ENCODE data around the gene NTPCR.

The NTPCR gene

DNA sequence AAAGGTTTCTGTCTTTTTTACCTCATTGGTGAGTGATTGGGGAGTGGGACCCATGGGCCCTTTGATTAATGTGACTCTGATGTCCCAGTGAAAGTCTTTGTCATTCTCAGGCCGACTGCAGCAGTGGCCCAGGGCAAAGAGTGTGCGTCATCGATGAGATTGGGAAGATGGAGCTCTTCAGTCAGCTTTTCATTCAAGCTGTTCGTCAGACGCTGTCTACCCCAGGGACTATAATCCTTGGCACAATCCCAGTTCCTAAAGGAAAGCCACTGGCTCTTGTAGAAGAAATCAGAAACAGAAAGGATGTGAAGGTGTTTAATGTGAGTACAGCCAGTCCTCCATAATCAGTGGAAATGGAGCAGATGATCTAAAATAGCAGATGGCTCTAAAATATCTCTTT lies 19.4 kb downstream of the NTPCR start:
- ChIA-PET POLR2A (no interaction called here), CTCF (interaction anchor here (0.7 kb wide), 1 partner anchor 901 kb away, joined by 4 read pairs; no protein-coding TSS in a partner anchor)
- H3K4me1 ChIP-seq (ENCODE audit: control insufficient read depth, insufficient read depth, low read length) = no peaks in the 10 kb centered on the region
- no peak overlapping the region for H3K4me3 ChIP-seq (ENCODE audit: low read depth, low read length)
- TF ChIP-seq PRDM1 (tag by site-specific recombination; IDR thresholded peaks at IDR 0.05) = no peak
- TF ChIP-seq, protein P1, sequence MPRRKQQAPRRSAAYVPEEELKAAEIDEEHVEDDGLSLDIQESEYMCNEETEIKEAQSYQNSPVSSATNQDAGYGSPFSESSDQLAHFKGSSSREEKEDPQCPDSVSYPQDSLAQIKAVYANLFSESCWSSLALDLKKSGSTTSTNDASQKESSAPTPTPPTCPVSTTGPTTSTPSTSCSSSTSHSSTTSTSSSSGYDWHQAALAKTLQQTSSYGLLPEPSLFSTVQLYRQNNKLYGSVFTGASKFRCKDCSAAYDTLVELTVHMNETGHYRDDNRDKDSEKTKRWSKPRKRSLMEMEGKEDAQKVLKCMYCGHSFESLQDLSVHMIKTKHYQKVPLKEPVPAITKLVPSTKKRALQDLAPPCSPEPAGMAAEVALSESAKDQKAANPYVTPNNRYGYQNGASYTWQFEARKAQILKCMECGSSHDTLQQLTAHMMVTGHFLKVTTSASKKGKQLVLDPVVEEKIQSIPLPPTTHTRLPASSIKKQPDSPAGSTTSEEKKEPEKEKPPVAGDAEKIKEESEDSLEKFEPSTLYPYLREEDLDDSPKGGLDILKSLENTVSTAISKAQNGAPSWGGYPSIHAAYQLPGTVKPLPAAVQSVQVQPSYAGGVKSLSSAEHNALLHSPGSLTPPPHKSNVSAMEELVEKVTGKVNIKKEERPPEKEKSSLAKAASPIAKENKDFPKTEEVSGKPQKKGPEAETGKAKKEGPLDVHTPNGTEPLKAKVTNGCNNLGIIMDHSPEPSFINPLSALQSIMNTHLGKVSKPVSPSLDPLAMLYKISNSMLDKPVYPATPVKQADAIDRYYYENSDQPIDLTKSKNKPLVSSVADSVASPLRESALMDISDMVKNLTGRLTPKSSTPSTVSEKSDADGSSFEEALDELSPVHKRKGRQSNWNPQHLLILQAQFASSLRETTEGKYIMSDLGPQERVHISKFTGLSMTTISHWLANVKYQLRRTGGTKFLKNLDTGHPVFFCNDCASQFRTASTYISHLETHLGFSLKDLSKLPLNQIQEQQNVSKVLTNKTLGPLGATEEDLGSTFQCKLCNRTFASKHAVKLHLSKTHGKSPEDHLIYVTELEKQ (tag by site-specific recombination; IDR thresholded peaks at IDR 0.05; ENCODE audit: borderline replicate concordance) = no peak
- TF ChIP-seq ZNF10 (tag by site-specific recombination; IDR thresholded peaks at IDR 0.05) = no peak
- TF ChIP-seq SCRT1 (tag by site-specific recombination; IDR thresholded peaks at IDR 0.05; ENCODE audit: borderline replicate concordance) = no peak
- no peak for TF ChIP-seq ZNF140 (tag by site-specific recombination; IDR thresholded peaks at IDR 0.05)
- TF ChIP-seq ZNF16 (tag by site-specific recombination; IDR thresholded peaks at IDR 0.05; ENCODE audit: low read depth) = no peak
- no peak for TF ChIP-seq SP3 (tag by site-specific recombination; IDR thresholded peaks at IDR 0.05)
- TF ChIP-seq ZNF677 (tag by site-specific recombination; IDR thresholded peaks at IDR 0.05) = no peak
- no peak for TF ChIP-seq ZXDB (tag by site-specific recombination; IDR thresholded peaks at IDR 0.05)
- peaks cover 19 to 89% of the 10 kb centered on the region in 2 experiments for H3K36me3 ChIP-seq (ENCODE audit: control insufficient read depth in 2 of 2, insufficient read depth in 1 of 2, low read length in 2 of 2)
- H3K27ac ChIP-seq (ENCODE audit: extremely low read depth, low read depth, low read length) = no peak overlapping the region
- no peaks in the 10 kb centered on the region for H3K9me3 ChIP-seq (ENCODE audit: control insufficient read depth, insufficient read depth, low read depth, low read length)

DNA sequence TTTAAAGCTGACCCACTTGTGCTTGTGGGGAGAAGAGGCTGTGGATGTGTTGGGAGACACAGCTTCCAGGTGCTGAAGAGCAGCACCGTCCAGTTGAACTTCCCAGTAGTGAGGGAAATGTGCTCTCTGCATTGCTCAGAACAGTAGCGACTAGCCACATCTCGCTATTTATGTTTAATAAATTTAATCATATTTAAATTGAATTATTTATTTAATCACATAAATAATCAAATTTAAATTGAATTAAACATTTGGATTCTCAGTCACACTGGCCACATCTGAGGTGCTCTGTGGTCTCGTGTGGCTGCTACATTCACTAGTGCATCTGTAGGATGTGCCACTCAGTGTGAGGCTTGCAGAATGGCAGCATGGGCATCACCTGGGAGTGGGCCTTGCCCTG lies 20.1 kb downstream of the NTPCR start:
- Histone ChIP-seq H3K4me1 (ENCODE audit: control insufficient read depth, insufficient read depth, low read length) (no peaks in the 10 kb centered on the region), H3K9me3 (ENCODE audit: control insufficient read depth, insufficient read depth, low read depth, low read length) (no peaks in the 10 kb centered on the region), H3K4me3 (ENCODE audit: low read depth, low read length) (no peak overlapping the region), H3K36me3 (ENCODE audit: control insufficient read depth in 2 of 2, insufficient read depth in 1 of 2, low read length in 2 of 2) (peaks cover 19 to 89% of the 10 kb centered on the region in 2 experiments), H3K27ac (ENCODE audit: extremely low read depth, low read depth, low read length) (no peak overlapping the region)
- ChIA-PET CTCF (interaction anchor here (0.7 kb wide), 1 partner anchor 902 kb away, joined by 4 read pairs; no protein-coding TSS in a partner anchor), POLR2A (no interaction called here)
- TF ChIP-seq SETDB1 (IDR thresholded peaks at IDR 0.05; ENCODE audit: insufficient read length, low read length) = no peak
- TF ChIP-seq ZNF140 (tag by site-specific recombination; IDR thresholded peaks at IDR 0.05) = no peak
- no peak for TF ChIP-seq ZNF157 (tag by site-specific recombination; IDR thresholded peaks at IDR 0.05)
- TF ChIP-seq ZNF2 (tag by site-specific recombination; IDR thresholded peaks at IDR 0.05) = no peak
- TF ChIP-seq ZNF777 (tag by site-specific recombination; IDR thresholded peaks at IDR 0.05; ENCODE audit: borderline replicate concordance) = no peak
- TF ChIP-seq ZNF354C (tag by site-specific recombination; IDR thresholded peaks at IDR 0.05; ENCODE audit: borderline replicate concordance, low read depth) = no peak
- TF ChIP-seq KLF8 (tag by site-specific recombination; IDR thresholded peaks at IDR 0.05) = no peak
- no peak for TF ChIP-seq ZNF660 (tag by site-specific recombination; IDR thresholded peaks at IDR 0.05)
- TF ChIP-seq EGR2 (tag by site-specific recombination; IDR thresholded peaks at IDR 0.05; ENCODE audit: low read depth) = no peak
- TF ChIP-seq, protein P2, sequence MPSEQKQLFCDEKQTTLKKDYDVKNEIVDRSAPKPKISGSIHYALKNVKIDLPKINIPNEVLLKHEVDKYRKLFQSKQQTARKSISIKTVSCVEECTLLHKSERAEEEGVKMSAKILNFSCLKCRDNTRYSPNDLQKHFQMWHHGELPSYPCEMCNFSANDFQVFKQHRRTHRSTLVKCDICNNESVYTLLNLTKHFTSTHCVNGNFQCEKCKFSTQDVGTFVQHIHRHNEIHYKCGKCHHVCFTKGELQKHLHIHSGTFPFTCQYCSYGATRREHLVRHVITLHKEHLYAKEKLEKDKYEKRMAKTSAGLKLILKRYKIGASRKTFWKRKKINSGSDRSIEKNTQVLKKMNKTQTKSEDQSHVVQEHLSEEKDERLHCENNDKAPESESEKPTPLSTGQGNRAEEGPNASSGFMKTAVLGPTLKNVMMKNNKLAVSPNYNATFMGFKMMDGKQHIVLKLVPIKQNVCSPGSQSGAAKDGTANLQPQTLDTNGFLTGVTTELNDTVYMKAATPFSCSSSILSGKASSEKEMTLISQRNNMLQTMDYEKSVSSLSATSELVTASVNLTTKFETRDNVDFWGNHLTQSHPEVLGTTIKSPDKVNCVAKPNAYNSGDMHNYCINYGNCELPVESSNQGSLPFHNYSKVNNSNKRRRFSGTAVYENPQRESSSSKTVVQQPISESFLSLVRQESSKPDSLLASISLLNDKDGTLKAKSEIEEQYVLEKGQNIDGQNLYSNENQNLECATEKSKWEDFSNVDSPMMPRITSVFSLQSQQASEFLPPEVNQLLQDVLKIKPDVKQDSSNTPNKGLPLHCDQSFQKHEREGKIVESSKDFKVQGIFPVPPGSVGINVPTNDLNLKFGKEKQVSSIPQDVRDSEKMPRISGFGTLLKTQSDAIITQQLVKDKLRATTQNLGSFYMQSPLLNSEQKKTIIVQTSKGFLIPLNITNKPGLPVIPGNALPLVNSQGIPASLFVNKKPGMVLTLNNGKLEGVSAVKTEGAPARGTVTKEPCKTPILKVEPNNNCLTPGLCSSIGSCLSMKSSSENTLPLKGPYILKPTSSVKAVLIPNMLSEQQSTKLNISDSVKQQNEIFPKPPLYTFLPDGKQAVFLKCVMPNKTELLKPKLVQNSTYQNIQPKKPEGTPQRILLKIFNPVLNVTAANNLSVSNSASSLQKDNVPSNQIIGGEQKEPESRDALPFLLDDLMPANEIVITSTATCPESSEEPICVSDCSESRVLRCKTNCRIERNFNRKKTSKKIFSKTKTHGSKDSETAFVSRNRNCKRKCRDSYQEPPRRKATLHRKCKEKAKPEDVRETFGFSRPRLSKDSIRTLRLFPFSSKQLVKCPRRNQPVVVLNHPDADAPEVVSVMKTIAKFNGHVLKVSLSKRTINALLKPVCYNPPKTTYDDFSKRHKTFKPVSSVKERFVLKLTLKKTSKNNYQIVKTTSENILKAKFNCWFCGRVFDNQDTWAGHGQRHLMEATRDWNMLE (tag by site-specific recombination; conservative IDR thresholded peaks at IDR 0.05; ENCODE audit: low read depth) = no peak
- TF ChIP-seq ZNF792 (tag by site-specific recombination; IDR thresholded peaks at IDR 0.05) = no peak
- no peak for TF ChIP-seq HOXA7 (CRISPR knock-in tag; IDR thresholded peaks at IDR 0.05; ENCODE audit: borderline replicate concordance)
- TF ChIP-seq, protein P3, sequence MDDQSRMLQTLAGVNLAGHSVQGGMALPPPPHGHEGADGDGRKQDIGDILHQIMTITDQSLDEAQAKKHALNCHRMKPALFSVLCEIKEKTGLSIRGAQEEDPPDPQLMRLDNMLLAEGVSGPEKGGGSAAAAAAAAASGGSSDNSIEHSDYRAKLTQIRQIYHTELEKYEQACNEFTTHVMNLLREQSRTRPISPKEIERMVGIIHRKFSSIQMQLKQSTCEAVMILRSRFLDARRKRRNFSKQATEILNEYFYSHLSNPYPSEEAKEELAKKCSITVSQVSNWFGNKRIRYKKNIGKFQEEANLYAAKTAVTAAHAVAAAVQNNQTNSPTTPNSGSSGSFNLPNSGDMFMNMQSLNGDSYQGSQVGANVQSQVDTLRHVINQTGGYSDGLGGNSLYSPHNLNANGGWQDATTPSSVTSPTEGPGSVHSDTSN (CRISPR knock-in tag; IDR thresholded peaks at IDR 0.05) = no peak
- no peak for TF ChIP-seq ZNF549 (tag by site-specific recombination; IDR thresholded peaks at IDR 0.05)
- TF ChIP-seq ZNF23 (tag by site-specific recombination; IDR thresholded peaks at IDR 0.05; ENCODE audit: borderline replicate concordance) = no peak
- TF ChIP-seq, protein P4, sequence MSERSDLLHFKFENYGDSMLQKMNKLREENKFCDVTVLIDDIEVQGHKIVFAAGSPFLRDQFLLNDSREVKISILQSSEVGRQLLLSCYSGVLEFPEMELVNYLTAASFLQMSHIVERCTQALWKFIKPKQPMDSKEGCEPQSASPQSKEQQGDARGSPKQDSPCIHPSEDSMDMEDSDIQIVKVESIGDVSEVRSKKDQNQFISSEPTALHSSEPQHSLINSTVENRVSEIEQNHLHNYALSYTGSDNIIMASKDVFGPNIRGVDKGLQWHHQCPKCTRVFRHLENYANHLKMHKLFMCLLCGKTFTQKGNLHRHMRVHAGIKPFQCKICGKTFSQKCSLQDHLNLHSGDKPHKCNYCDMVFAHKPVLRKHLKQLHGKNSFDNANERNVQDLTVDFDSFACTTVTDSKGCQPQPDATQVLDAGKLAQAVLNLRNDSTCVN (tag by site-specific recombination; optimal IDR thresholded peaks at IDR 0.05) = no peak
- no peak for TF ChIP-seq ZIC2 (tag by site-specific recombination; IDR thresholded peaks at IDR 0.05)

All from HEK293 (cell line).